Mesothelial cell of epicardium (in vitro differentiated cells): Measurements from ENCODE around the gene CTNND2. TPM values are rescaled to one million over a fixed set of nuclear protein-coding genes. Genes with fewer than 3 reads are reported as not detected.

Experiments
- DNase-seq, 2 experiments: peaks; one replicate each; pipeline ENCODE4 v3.0.0; 2021; ENCODE audit warnings: low spot score in 2 of 2; ENCODE audit not compliant: unreplicated experiment in 2 of 2
- H3K27ac Mint-ChIP-seq: 2 replicates; pipeline ENCODE4 v1.8.0; 2021; ENCODE audit warnings: mixed read lengths
- H3K27me3 Mint-ChIP-seq: 2 replicates; pipeline ENCODE4 v1.8.0; 2021; ENCODE audit warnings: low read depth, mixed read lengths
- H3K36me3 Mint-ChIP-seq: 2 replicates; pipeline ENCODE4 v1.8.0; 2021; ENCODE audit warnings: mixed read lengths
- H3K4me1 Mint-ChIP-seq: 2 replicates; pipeline ENCODE4 v1.8.0; 2021; ENCODE audit warnings: mixed read lengths
- H3K4me3 Mint-ChIP-seq: 2 replicates; pipeline ENCODE4 v1.8.0; 2021; ENCODE audit warnings: mild to moderate bottlenecking, moderate library complexity, mixed read lengths
- H3K9me3 Mint-ChIP-seq: 2 replicates; pipeline ENCODE4 v1.8.0; 2021; ENCODE audit warnings: mixed read lengths
- CTCF ChIP-seq: fragments of 200-600 bp; sonication (generic); IDR thresholded peaks from one replicate; pipeline ENCODE4 v1.5.0; 2021; ENCODE audit warnings: antibody characterized with exemption; ENCODE audit not compliant: unreplicated experiment
- total RNA-seq: library from RNA; stranded (reverse); gene quantifications from 3 replicates; pipeline ENCODE4 v1.2.1, GENCODE V29; 2021

Gene CTNND2
- total RNA-seq, 1 donor from 2014 or later = 7.9 TPM

GRCh38 chr5:10987276-10987924 is 916.8 kb downstream of the CTNND2 start:
- no peak overlapping the region for H3K27ac Mint-ChIP-seq
- no peak for DNase-seq
- TF ChIP-seq CTCF = no peak
- H3K36me3 Mint-ChIP-seq = no peaks in the 10 kb centered on the region
- H3K9me3 Mint-ChIP-seq = no peaks in the 10 kb centered on the region
- H3K4me1 Mint-ChIP-seq = peaks cover 31% of the 10 kb centered on the region
- H3K4me3 Mint-ChIP-seq = no peak overlapping the region
- H3K27me3 Mint-ChIP-seq = peaks cover 15% of the 10 kb centered on the region

- H3K27me3 Mint-ChIP-seq = peaks cover 15% of the 10 kb centered on the region
- peaks cover 31% of the 10 kb centered on the region for H3K4me1 Mint-ChIP-seq
- H3K9me3 Mint-ChIP-seq = no peaks in the 10 kb centered on the region
- no peak overlapping the region for H3K4me3 Mint-ChIP-seq
- TF ChIP-seq CTCF = no peak
- no peak overlapping the region for H3K27ac Mint-ChIP-seq
- no peak for DNase-seq
- no peaks in the 10 kb centered on the region for H3K36me3 Mint-ChIP-seq
These were observed 918.5 kb downstream of the CTNND2 start for GRCh38 chr5:10985721-10986110.

GRCh38 chr5:10985091-10985720 is 919.0 kb downstream of the CTNND2 start:
- Mint-ChIP-seq H3K27ac (no peak overlapping the region), H3K4me3 (no peak overlapping the region), H3K36me3 (no peaks in the 10 kb centered on the region), H3K27me3 (peaks cover 12% of the 10 kb centered on the region), H3K4me1 (peaks cover 31% of the 10 kb centered on the region), H3K9me3 (no peaks in the 10 kb centered on the region)
- DNase-seq = no peak
- no peak for TF ChIP-seq CTCF

- Mint-ChIP-seq H3K4me1 (peaks cover 31% of the 10 kb centered on the region), H3K27me3 (peaks cover 6% of the 10 kb centered on the region), H3K4me3 (no peak overlapping the region), H3K9me3 (no peaks in the 10 kb centered on the region), H3K36me3 (no peaks in the 10 kb centered on the region), H3K27ac (no peak overlapping the region)
- DNase-seq = no peak
- TF ChIP-seq CTCF = no peak
These were observed 920.1 kb downstream of the CTNND2 start for GRCh38 chr5:10984021-10984715.

- Mint-ChIP-seq H3K4me1 (peaks cover 19% of the 10 kb centered on the region), H3K27ac (no peak overlapping the region), H3K4me3 (no peak overlapping the region), H3K27me3 (no peaks in the 10 kb centered on the region), H3K9me3 (no peaks in the 10 kb centered on the region), H3K36me3 (no peaks in the 10 kb centered on the region)
- TF ChIP-seq CTCF = no peak
- no peak for DNase-seq
These were observed 921.6 kb downstream of the CTNND2 start for GRCh38 chr5:10982626-10983025.
